ENCODE results near the gene PIGR. TPM values are rescaled to one million over a fixed set of nuclear protein-coding genes. Genes with fewer than 3 reads are reported as not detected.

PIGR gene
- total RNA-seq, 1 donor from 2014 or later = 0.49 TPM

GRCh38 chr1:206916000-206916709 lies 30.1 kb downstream of the PIGR start:
- ATAC-seq = no peak
- DNase-seq (ENCODE audit: low spot score) = no peak

GRCh38 chr1:206915030-206915735 lies 31.1 kb downstream of the PIGR start:
- DNase-seq (ENCODE audit: low spot score) = no peak
- ATAC-seq = no peak
- intact Hi-C loops (cut with DNase I) = loop anchor here (5.0 to 10.0 kb wide), 2 partner anchors 180 to 298 kb away; no protein-coding TSS in a partner anchor

More at GRCh38 chr1:206916000-206916709, 30.1 kb downstream of the PIGR start:
- intact Hi-C loops (cut with DNase I) = loop anchor here (5.0 to 10.0 kb wide), 2 partner anchors 181 to 299 kb away; no protein-coding TSS in a partner anchor

GRCh38 chr1:206913766-206914537 lies 32.3 kb downstream of the PIGR start:
- DNase-seq (ENCODE audit: low spot score) = no peak

GRCh38 chr1:206912445-206913095 lies 33.7 kb downstream of the PIGR start:
- intact Hi-C loops (cut with DNase I) = loop anchor here (10.0 kb wide), 1 partner anchor 178 kb away; no protein-coding TSS in a partner anchor
- DNase-seq (ENCODE audit: low spot score) (peak; percentile 78), ATAC-seq (peak; percentile 81)

More at GRCh38 chr1:206913766-206914537, 32.3 kb downstream of the PIGR start:
- intact Hi-C loops (cut with DNase I) = loop anchor here (10.0 kb wide), 1 partner anchor 179 kb away; no protein-coding TSS in a partner anchor
- ATAC-seq = no peak

GRCh38 chr1:206911064-206911663 lies 35.1 kb downstream of the PIGR start:
- DNase-seq (ENCODE audit: low spot score) (no peak), ATAC-seq (peak; percentile 71)
- intact Hi-C loops (cut with DNase I) = loop anchor here (10.0 kb wide), 1 partner anchor 176 kb away; no protein-coding TSS in a partner anchor

- no peak for DNase-seq (ENCODE audit: low spot score)
- peak; percentile 24 for ATAC-seq
- intact Hi-C loops (cut with DNase I) = loop anchor here (10.0 kb wide), 1 partner anchor 175 kb away; no protein-coding TSS in a partner anchor
These were observed 36.4 kb downstream of the PIGR start for GRCh38 chr1:206909883-206910318.

- DNase-seq (ENCODE audit: low spot score) (no peak), ATAC-seq (peak; percentile 32)
- intact Hi-C loops (cut with DNase I) = no loop called here
These were observed 36.9 kb downstream of the PIGR start for GRCh38 chr1:206909161-206909882.

GRCh38 chr1:206908038-206908437 lies 38.2 kb downstream of the PIGR start:
- intact Hi-C loops (cut with DNase I) = no loop called here

GRCh38 chr1:206907304-206907991 lies 38.8 kb downstream of the PIGR start:
- DNase-seq (ENCODE audit: low spot score) = no peak
- intact Hi-C loops (cut with DNase I) = no loop called here
- no peak for ATAC-seq

More at GRCh38 chr1:206908038-206908437, 38.2 kb downstream of the PIGR start:
- DNase-seq (ENCODE audit: low spot score) = no peak
- no peak for ATAC-seq

GRCh38 chr1:206905295-206906164 lies 40.7 kb downstream of the PIGR start:
- ATAC-seq (no peak), DNase-seq (ENCODE audit: low spot score) (no peak)
- intact Hi-C loops (cut with DNase I) = no loop called here

GRCh38 chr1:206904423-206905142 lies 41.7 kb downstream of the PIGR start:
- ATAC-seq (no peak), DNase-seq (ENCODE audit: low spot score) (no peak)
- intact Hi-C loops (cut with DNase I) = no loop called here

GRCh38 chr1:206903687-206904086 lies 42.6 kb downstream of the PIGR start:
- intact Hi-C loops (cut with DNase I) = no loop called here
- ATAC-seq = no peak
- no peak for DNase-seq (ENCODE audit: low spot score)

GRCh38 chr1:206902702-206903101 lies 43.6 kb downstream of the PIGR start:
- intact Hi-C loops (cut with DNase I) = no loop called here
- DNase-seq (ENCODE audit: low spot score) (no peak), ATAC-seq (no peak)

GRCh38 chr1:206901944-206902343 lies 44.3 kb downstream of the PIGR start:
- intact Hi-C loops (cut with DNase I) = no loop called here
- ATAC-seq (no peak), DNase-seq (ENCODE audit: low spot score) (no peak)

GRCh38 chr1:206900149-206900548 lies 46.1 kb downstream of the PIGR start:
- DNase-seq (ENCODE audit: low spot score) (no peak), ATAC-seq (no peak)
- intact Hi-C loops (cut with DNase I) = no loop called here

GRCh38 chr1:206899717-206900116 lies 46.5 kb downstream of the PIGR start:
- no peak for ATAC-seq
- intact Hi-C loops (cut with DNase I) = no loop called here
- DNase-seq (ENCODE audit: low spot score) = no peak

All from sciatic nerve (tissue), 2 donors.